CD4-positive, alpha-beta T cell treated with Interleukin-15 for 1 hour (primary cell): Measurements from ENCODE around the gene ODC1.

Source experiments
- DNase-seq: peaks from one replicate; pipeline ENCODE4 v3.0.0-alpha.2; 2020

The ODC1 gene

DNA sequence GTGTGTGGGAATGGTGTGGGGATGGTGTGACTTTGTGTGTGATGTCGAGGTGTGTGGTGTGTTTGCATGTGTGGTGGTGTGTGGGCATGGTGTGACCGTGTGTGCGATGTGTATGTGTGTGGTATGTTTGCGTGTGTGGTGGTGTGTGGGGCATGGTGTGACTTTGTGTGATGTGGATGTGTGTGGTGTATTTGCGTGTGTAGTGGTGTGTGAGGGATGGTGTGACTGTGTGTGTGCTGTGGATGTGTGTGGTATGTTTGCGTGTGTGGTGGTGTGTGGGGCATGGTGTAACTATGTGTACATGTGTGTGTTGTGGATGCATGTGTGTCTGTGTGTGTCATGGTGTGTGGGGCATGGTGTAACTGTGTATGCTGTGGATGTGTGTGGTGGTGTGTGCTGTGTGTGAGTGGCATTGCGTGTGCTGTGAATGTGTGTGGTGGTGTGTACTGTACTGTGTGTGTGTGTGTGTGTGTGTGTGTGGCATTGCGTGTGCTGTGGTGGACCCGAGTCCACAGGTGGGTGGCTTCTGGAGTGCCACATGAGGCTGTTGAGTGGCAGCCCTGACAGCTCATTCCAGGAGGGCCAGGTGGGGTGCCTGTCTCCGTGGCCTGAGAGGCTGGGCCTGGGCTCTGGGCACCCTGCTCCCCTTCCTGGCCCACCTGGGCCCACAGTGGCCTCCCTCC lies 14.7 kb downstream of the ODC1 start:
- no peak for DNase-seq

DNA sequence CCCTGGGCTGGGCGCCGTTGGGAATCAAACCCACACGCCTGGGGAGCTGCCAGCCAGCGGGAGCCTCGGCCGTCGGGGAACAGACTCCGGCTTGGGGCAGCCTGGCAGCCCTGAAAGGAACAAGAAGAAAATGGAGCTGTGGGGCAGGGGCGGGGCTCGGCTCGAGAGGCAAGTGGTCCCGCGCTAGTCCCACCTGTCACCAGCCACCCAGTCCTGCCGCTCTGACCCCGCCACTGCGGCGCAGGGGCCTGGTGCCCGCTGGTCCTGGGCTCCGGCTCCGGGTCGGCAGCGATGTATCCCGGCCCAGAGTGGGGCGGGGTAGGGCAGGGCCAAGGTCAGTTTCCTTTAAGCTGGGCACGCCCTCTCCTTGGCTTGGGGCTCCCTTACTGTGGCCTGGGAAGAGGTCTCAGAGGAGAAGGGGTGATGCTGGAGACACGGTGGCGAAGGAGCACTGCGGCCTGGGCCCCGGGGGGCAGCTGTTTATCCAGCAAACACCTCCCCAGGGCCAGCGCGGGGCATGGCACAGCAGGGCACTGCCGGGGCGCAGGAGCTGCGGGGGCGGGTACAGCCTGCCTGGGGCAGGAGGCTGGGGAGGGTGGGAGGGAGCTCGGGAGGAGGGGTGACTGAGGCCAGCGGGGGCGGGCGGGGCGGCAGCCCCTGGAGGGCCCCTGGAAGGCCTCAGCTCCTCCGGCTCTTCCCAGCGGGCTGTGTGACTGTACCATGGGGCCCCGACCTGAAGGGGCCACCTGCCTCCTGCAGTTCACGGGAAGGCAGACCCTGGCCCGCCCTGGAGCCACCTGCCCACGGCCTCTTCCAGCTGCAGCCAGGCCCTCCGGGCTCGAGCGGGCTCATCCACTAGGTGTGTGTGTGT lies 15.6 kb downstream of the ODC1 start:
- no peak for DNase-seq

DNA sequence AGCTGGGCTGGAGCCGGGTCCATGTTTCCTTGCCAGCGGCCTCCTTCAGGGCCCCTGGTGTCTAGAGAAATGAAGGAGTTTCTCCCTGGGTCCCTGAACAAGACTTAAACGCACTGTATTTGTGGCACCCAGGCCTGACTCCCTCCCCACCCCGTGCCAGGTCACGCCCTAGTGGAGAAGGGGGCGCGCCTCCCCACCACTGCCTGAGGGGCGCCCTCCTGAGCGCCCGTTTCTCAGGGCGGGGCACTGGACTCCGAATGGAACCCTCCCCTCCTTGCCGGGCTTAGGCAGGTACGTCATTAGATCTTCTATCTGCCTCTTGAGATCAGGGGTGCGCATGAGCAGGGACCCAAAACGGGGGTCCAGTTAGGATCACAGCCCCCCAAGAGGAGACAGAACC lies 16.3 kb downstream of the ODC1 start:
- DNase-seq = no peak

DNA sequence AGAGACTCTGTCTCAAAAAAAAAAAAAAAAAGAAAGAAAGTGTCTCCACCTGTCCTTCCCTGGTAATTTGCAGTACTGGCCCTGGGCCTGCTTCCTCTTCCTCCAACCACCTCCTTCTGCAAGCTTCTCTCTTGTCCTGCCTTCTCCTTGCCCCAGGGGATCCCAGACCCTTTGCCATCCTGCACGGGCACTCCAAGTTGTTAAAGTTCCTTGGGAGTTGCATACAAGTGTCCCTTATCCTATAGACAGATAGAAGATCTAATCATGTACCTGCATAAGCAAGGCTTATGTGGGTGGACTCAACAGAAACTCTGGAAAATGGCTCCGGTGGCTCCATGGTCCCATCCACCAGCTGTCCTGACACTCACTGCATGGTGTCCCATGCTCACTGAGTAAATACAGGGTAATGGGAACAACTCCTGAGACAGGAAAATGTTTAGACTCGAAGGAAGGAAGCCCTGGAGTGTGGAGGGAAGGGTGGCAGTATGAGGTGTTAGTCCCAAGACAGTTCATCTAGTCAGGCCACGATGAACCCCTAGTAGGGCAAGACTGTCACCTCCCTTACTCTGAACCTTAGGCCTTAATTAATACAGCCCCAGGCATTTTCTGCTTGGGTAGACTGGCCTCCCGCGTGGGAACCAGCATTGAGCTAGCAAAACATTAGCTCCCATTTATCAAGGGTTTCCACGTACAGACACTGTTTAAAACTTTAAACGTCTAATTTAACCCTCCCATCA lies 17.1 kb downstream of the ODC1 start:
- DNase-seq = no peak

DNA sequence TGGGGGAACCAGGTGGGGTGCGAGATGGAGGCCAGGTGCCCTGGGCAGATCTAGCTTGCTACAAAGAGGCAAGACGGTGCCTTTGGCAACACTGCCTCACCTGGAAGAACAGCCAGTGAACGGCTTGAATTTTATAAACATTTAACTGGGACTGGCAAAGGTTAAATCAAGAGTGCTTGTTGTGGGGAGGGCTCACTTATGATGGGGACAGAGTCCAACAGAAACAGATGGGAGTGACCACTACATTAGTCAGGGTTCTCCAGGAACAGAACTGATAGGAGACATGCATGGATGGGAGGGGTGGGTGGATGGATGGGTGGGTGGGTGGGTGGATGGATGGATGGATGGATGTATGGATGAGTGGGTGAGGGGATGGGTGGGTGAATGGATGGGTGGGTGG lies 19.2 kb downstream of the ODC1 start:
- DNase-seq = no peak

DNA sequence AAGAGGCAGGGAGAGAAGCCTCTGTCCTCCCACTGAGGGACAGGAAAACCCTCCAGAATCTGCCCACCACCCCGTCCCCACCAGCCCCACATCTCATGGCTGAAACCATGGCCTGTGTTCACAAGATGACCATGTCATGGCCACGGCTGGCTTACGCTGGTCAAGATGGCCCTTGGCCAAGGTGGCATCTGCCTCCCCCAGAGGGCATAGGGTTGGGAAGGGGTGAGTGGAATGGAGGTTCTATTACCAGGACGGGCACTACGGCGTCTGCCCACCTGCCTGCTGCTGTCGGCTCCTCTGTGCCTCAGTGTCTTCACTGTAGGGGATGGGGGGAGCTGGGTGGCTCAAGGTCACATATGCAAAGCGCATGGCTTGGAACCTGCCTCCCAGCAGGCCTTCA lies 19.8 kb downstream of the ODC1 start:
- DNase-seq = no peak

DNA sequence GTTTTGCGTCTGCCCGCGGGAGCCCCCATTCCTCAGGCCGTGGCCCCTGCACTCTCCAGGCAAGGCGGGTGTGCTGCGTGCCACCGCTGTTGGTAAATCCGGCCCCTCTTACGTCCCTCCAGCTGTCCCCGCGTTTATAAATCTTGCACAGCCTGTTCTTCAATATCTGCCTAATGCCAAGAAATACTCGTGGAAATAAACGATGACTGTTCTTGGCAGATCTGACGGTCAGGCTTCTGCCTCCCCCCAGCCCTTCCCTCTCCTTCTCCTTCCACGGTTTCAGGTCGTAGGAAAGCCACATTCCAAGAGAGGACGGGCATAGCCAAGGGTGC lies 20.5 kb downstream of the ODC1 start:
- no peak for DNase-seq

DNA sequence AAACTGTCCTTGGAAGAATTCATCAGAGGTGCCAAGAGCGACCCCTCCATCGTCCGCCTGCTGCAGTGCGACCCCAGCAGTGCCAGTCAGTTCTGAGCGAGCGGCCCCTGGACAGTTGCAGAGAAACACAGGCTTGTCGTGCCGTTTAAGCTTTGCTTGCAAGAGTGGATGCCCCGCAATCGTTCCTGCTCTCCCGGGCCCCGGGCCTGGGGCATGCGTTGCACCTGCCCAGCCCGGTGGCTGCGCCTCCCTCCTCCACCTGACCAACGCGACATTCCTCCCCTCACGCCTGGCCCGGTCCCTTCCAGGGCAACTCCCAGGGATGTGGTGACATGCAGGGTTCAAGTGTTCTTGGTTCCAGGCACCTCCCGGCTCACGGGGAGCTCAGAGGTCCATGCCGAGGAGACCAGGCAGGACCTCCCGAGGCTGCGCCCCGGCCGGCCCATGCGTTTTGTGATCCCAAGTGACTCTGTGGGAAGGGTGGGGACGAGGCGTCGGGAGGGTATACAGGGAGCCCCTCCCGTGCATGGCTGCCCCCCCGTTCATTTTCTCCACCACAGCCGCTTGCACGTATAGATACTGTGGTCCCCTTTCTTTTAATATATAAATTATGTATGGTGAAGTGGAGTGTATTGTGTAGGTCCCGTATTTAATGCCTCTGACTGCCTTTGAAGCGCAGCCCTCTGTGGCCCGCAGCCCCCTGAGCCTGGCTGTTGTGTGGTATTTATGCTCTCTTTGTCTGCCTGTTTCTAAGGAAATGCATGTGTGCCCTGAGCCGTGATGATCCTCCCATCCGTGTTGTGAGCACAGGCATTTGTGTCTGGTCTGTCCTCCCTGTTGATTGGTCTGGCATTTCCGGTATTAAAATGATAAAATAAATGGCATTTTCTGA lies 21.2 kb downstream of the ODC1 start:
- no peak for DNase-seq

DNA sequence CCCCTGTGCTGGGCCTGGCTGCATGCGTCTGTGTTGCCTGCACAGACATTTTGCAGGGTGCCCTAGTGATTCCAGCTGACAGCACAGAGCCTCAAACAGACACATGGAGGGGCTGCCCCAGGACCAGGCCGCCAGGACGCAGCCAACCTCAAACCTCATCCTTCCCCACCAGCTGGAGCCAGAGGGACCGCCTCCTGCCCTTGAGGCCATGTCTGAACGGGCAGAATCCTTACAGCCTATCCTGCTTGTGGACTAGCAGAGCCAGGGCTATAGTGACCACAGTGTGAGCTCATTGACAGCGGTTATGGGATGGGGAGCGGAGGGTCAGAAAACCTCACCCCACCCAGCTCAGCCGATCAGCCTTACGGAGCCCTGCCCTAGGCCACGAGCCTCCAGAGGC lies 22.4 kb downstream of the ODC1 start:
- DNase-seq = no peak

DNA sequence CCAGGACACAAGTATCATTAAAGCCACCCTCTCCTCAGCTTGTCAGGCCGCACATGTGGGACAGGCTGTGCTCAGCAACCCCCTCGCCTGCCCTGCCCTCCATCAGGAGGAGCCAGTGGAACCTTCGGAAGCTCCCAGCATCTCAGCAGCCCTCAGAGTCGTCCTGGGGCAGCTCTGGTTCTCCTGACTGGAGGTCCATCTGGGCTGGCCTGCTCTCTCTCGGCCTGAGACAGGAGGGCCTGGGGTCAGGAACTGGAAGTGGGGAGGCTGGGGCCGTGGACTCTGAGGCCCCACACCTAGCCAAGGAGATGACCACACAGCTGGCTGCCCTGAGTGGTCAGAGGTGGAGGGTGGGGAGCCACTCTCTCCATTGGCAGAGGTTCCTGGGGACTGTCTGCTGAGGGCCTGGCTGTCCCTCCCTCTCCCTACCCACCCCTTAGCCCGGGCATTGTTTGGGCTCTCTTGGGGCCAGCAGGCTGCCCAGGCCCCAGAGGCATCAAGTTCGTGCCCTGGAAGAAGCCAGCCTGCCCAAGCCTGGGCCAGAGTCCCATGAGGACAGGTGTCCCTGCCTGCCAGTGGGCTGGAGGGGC lies 23.1 kb downstream of the ODC1 start:
- no peak for DNase-seq

DNA sequence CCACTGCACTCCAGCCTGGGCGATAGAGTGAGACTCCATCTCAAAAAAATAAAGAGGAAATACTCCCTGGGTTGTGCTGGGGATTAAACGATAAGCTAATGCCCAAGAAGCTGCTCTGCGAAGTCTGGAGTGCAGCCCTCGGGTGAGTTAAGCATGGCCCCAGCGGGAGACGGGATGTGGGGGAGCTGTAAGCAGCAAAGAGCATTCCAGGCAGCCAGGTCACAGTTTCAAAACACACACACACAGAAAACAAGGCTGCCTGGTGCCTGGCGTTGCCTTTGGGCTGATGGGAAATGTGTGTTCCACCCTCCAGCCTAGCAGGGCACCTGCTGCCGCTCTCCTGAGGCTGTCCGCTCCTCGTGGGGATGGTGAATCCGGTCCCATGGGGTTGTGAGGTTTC lies 24.1 kb downstream of the ODC1 start:
- no peak for DNase-seq

DNA sequence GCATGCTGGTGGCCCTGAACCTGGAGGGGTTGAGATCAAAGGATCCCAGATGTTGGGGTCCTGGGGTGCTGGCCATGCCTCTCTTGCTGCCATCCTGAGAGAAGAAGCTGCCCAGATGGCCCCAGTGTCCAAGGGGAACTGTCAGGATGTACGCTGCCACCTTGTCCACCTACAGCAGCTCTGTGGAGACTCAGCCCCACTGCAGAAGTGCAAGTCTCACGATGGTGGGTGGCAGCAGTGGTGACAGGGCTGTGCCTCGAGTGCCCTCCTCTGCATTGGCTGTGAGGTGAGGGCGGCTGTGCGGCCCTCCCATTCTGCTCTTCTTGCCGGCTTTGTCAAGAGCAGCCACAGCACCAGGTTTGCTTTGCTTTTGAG lies 24.7 kb downstream of the ODC1 start:
- DNase-seq = no peak

DNA sequence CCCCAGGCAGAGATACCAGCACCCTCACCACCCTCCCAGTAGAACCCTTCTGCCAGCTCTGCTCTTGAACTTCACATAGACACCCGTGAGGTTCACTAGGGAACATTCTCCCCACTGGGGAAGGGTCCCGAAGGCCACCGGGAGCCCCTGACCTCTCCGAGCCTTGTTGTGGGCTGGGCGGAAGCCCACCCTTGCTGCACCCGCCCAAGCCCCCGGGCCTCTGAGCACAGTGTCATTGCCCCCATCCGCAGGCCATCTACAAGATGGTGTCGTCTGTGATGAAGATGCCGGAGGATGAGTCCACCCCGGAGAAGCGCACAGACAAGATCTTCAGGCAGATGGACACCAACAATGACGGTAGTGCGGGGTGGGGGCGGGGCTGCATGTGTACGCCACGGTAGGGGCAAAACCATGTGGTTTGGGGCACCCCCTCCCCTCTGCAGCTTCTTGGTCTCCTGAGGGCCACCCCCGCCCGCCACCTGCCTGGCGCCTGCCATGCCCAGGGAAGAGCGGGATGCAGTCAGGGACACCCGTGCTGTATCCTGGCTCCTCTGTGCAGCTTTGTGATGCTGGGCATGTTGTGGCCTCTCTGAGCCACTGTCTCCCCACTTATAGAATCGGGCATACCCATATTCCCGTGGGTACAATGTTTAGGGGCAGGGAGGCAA lies 25.3 kb downstream of the ODC1 start:
- DNase-seq = no peak

DNA sequence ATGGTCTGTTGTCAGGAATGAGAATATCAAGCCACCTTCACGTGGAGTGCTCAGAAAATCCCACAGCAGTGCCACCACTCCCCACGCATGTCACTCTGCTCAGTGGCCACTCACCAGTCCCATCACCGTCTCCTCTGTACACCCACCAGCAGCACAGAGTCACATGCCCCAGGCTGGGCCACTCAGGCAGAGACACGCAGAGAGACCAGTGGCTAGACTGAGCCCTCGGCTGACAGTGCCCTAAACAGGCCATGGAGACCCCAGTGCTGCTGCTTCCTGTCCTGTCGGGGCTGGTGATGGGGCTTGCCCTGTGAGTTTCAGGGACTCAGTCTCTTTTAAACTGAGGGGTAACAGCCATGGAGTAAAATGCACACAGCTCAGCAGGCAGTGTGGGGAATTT lies 25.9 kb downstream of the ODC1 start:
- no peak for DNase-seq

DNA sequence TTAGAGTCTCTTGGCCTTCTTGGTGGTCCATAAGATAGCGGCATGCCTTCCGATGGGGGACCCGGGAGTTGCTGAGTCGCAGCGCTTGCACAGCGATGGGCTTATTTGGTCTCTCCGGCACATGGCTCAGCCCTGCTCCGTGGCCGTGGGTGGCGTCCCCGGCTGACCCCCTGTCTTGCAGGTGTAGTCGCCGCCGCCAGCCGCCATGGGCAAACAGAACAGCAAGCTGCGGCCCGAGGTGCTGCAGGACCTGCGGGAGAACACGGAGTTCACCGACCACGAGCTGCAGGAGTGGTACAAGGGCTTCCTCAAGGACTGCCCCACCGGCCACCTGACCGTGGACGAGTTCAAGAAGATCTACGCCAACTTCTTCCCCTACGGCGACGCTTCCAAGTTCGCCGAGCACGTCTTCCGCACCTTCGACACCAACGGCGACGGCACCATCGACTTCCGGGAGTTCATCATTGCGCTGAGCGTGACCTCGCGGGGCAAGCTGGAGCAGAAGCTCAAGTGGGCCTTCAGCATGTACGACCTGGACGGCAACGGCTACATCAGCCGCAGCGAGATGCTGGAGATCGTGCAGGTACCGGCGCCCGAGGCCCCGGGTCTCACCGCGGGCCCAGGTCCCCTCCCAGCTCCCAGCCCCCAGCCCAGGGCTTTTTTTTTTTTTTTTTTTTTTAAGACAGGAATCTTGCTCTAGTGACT lies 28.4 kb downstream of the ODC1 start:
- no peak for DNase-seq

DNA sequence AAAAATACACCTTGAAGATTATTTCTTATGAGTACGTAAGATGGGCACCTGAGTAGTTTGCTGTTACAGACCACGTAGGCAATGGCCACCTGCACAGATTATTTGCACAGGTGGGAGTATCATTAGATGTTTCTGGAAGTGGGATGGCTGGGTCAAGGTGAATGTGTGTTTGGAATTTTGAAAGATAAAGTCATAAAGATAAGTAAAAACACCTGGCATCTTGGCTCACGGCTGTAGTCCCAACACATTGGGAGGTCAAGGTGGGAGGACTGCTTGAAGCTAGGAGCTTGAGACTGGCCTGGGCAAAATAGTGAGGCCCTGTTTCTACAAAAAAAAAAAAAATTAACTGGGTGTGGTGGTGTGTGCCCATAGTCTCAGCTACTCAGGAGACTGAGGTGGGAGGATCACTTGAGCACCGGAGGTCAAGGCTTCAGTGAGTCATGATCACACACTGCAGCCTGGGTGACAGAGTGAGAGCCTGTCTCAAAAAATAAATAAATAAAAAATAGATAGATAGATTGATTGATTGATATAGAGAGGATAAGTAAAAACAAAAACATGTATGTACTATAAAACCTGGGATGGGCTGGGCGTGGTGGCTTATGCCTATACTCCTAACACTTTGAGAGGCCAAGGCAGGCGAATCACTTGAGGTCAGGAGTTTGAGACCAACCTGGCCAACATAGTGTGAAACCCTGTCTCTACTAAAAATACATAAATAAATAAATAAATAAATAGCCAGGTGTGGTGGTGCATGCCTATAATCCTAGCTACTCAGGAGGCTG lies 30.4 kb downstream of the ODC1 start:
- DNase-seq = no peak

DNA sequence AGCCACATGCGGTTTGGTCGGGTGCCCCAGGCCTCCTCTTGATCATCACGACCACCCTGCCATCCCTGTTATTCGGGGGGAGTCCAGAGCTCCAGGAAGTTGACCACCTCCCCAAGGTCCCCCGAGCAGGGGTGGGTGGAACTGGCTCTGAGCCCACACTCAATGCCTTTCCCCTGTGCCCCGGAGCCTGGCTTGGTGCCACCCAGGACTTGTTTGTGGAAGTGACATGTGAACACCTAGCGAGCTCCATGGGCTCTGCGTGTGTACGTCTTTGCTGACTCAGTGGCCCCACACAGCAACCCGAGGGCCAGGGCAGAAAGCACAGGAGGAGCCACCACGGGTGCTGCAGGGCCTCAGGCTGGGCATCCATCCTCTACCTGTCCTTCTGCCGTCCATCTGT lies 32.5 kb downstream of the ODC1 start:
- DNase-seq = no peak

DNA sequence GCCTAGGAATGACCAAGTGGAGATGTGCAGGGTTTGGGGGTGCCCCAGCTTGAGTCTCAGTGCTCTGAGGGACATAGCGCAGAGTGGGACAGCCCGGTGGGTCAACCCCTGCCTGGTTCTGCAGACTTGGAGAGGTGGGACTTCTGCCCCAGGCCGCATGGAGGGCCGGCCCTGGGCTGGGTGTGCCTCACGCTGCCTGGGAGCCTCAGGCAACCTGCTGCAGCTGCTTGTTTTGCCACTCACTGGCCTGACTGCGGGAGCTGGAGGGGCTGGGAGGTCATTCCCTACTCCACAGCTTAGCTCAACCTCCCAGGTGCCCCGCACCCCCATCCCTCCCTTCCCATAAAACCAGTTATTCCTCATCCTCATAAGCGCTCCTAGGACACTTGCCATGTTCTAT lies 33.1 kb downstream of the ODC1 start:
- DNase-seq = no peak

DNA sequence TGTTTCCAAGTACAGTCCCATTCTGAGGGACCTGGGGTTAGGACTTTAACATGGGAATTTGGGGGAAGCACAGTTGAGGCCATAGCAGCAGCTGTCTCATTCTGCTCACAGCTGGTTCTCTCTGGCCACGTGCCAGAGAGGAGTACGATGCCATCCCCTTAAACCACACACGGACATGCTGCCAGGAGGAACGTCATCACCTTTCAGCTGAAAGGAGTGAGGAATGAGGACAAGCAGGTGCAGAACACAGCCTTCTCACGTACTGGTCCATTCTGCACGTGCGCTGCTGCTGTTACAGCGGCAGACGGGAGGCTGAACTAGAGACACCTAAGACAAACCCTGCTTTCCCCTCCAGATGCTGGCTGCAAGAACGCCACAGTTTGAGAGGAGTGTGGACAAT lies 33.5 kb downstream of the ODC1 start:
- DNase-seq = no peak

DNA sequence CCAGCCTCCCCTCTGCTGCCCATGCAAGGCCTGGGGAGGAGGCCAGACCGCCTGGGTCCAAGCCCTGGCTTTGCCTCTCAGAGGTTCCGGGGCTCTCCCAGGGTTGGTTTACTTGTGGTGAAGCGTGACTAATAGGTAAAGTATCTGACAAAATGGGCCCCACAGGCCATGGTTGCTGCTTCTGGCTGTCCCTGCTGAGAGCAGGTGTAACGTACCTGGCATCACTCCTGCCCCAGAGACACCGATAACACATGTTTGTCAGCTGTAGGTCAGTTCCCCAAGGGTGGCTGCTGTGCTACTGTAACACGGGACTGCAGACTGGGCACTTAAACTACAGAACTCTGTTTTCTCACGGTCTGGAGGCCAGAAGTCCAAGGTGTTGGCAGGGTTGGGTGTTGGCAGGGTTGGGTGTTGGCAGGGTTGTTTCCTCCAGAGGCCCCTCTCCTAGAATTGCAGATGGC lies 34.1 kb downstream of the ODC1 start:
- DNase-seq = no peak

DNA sequence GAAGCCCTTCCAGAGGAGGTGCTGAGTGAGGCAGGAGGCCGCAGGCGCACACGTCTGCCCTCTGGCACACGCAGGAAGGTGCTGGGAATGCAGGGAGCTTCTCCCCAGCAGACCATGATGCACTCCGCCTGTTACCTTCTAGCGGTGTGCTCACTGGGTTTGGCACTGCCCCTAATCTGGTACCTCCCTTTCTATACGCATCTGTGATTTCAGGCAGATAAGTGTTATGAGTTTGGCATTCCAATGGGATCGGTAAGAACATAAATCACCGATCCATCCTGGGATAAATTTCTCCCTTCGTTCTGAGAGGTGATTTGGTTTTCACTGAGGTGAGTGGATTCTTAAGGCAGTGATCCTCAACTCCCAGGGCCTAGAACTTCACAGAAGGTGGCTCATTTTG lies 34.6 kb downstream of the ODC1 start:
- DNase-seq = no peak
